ENCODE measurements around the gene CLDN20. TPM values are rescaled to one million over a fixed set of nuclear protein-coding genes. Genes with fewer than 3 reads are reported as not detected.

CLDN20 gene
- total and polyA plus RNA-seq, 7 donors, result not detected

DNA sequence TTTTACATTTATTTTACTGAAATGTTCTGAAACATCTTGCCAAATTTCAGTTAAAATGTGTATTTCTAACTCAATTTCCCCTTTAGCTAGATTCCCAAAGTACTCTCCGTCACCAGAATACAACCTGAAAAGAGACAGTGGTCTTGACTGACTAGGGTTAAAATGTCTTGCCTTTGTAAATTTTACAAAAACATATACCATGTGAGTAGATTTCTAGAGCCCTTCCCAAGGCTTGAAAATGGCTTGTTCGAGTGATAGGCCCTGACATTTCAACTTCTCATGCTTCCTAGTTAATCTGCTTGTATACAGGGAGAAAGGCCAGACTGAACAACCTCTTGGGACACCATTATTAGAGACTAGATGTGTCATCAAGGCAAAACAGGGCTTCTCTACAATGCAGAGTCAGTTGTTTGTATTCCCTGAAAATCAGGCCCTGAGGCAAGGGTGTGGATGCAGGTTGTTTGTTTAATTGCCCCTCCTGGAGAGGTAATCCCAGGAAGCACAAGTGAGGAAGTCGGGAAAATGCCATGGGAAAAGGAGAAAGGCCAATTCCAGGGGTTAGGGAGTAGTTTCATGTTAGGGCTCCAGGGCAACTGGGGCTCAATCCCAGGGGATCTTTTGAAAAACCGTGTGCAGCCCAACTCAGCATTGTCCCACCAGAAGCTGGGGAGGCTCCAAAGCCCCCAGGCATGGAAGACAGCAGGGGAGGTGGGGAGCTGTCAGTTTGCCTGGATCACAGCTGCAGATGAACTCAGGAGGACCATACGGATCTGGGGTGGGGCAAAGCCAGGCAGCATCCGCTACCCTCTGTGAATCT is 62.1 kb downstream of the CLDN20 start:
- H3K9me3 ChIP-seq, result no peaks in the 10 kb centered on the region
- no peaks in the 10 kb centered on the region for H3K27me3 ChIP-seq
- TF ChIP-seq POLR2A (IDR thresholded peaks at IDR 0.05) (no peak), CTCF (IDR thresholded peaks at IDR 0.05) (no peak), POLR2AphosphoS5 (IDR thresholded peaks at IDR 0.05) (no peak), EP300 (IDR thresholded peaks at IDR 0.05) (no peak)
- intact Hi-C loops (cut with DNase I), result loop anchor here (5.0 to 10.0 kb wide), 2 partner anchors 206 to 1229 kb away; no protein-coding TSS in a partner anchor
- H3K4me3 ChIP-seq, result no peak overlapping the region
- no peak for DNase-seq
- WGBS, 2 donors, result 67 to 84% methylated on average over 6 of the region's 6 CpGs
- no peaks in the 10 kb centered on the region for H3K4me1 ChIP-seq
- H3K36me3 ChIP-seq, result no peaks in the 10 kb centered on the region
- H3K27ac ChIP-seq, result no peak overlapping the region

Other genes starting within 250 kb of the CLDN20 start
- gene TFB1M, start 50.5 kb downstream of the CLDN20 start, total RNA-seq, result 10 to 100 TPM; 10.7 to 22.2 (median 16.8) TPM
- gene TFB1M, start 50.5 kb downstream of the CLDN20 start, polyA plus RNA-seq, result 10 to 100 TPM; 10.9 to 15.1 (median 12.6) TPM
- gene NOX3, start 191.8 kb downstream of the CLDN20 start, total RNA-seq, result not detected
- gene NOX3, start 191.8 kb downstream of the CLDN20 start, polyA plus RNA-seq, result not detected